K562 (cell line): ENCODE data around the gene FARP1. TPM values are rescaled to one million over a fixed set of nuclear protein-coding genes. Genes with fewer than 3 reads are reported as not detected.

Experiments used
- ATAC-seq: fragments of 200-7000 bp; cut with Tn5 transposase; 3 replicates; pipeline ENCODE4 v1.9.1; 2020; ENCODE audit warnings: moderate library complexity
- BruUV-seq: library from RNA; stranded (reverse); fragments of 400-500 nt; replicated peaks from 2 replicates; lab custom pipeline; 2021; lab: Mats Ljungman, UMichigan
- CTCF ChIA-PET: fragments of 300-600 bp; formaldehyde crosslinking; extraction: SDS; loops from one replicate; lab custom pipeline; 2021; ENCODE audit warnings: low intra/inter-chr PET ratio; lab: Yijun Ruan, JAX
- POLR2A ChIA-PET: fragments of 300-600, 350-650 bp; sonication (Branson Sonifier 250); formaldehyde crosslinking; extraction: SDS; loops from one replicate; lab custom pipeline; 2021; ENCODE audit warnings: antibody characterized with exemption, inconsistent platforms; lab: Yijun Ruan, JAX
- DNase-seq, 4 experiments: peaks; one replicate each; pipeline versions ENCODE4 v3.0.0 to v3.0.0-alpha.2; 2011 to 2018; ENCODE audit warnings: low spot score in 3 of 4, mixed read lengths in 3 of 4; ENCODE audit errors: extremely low read depth in 1 of 4
- FAIRE-seq: peaks from 2 replicates; lab custom pipeline; 2011; peaks lifted over from hg19 to GRCh38; lab: Jason Lieb, UNC
- H2AFZ ChIP-seq: 2 replicates; pipeline ENCODE4 v1.6.0; 2011; ENCODE audit warnings: low read depth, low read length, control low read depth, inconsistent platforms
- H3K27ac ChIP-seq: fragments of 200-600 bp; 3 replicates; pipeline ENCODE4 v1.8.0; 2011; ENCODE audit warnings: low read depth, mild to moderate bottlenecking, control low read depth, inconsistent platforms, low read length, moderate library complexity, mixed read lengths; ENCODE audit errors: extremely low read depth
- H3K27me3 ChIP-seq, 2 experiments: fragments of 300-600 bp in 1 of 2; 2 replicates in 1 of 2; 3 replicates in 1 of 2; pipeline versions ENCODE4 v1.6.0 to v1.8.0; 2011; ENCODE audit warnings: inconsistent platforms in 2 of 2, low read length in 2 of 2, mild to moderate bottlenecking in 1 of 2, mixed read lengths in 1 of 2, moderate library complexity in 1 of 2; ENCODE audit not compliant: control insufficient read depth in 2 of 2, insufficient read depth in 2 of 2
- H3K36me3 ChIP-seq: fragments of 300-600 bp; 3 replicates; pipeline ENCODE4 v1.8.0; 2011; ENCODE audit warnings: mild to moderate bottlenecking, low read length, inconsistent platforms; ENCODE audit not compliant: control insufficient read depth, insufficient read depth
- H3K4me1 ChIP-seq, 2 experiments: fragments of 200-600 bp in 1 of 2; replicated peaks in 1 of 2; 2 replicates in 1 of 2; 3 replicates in 1 of 2; pipeline versions ENCODE4 v1.5.1 to v1.8.0; 2011; ENCODE audit warnings: inconsistent platforms in 2 of 2, low read length in 2 of 2, mild to moderate bottlenecking in 1 of 2, mixed read lengths in 1 of 2, moderate library complexity in 1 of 2; ENCODE audit not compliant: control insufficient read depth in 2 of 2, insufficient read depth in 2 of 2
- H3K4me2 ChIP-seq: 2 replicates; pipeline ENCODE4 v1.6.1; 2011; ENCODE audit warnings: low read length, control low read depth, inconsistent platforms, mixed read lengths; ENCODE audit not compliant: insufficient read depth
- H3K4me3 ChIP-seq: fragments of 200-600 bp; sonication (generic), shearing (Covaris generic); 2 replicates; pipeline ENCODE4 v1.5.1; 2016; ENCODE audit warnings: control low read depth, inconsistent platforms
- H3K79me2 ChIP-seq: fragments of 200-600 bp; 3 replicates; pipeline ENCODE4 v1.8.0; 2011; ENCODE audit warnings: low read length, inconsistent platforms; ENCODE audit not compliant: control insufficient read depth, insufficient read depth
- H3K9ac ChIP-seq, 2 experiments: 2 replicates each; pipeline versions ENCODE4 v1.6.0 to v1.6.1; 2011; ENCODE audit warnings: low read depth in 2 of 2, low read length in 2 of 2, control low read depth in 1 of 2, inconsistent platforms in 1 of 2, mild to moderate bottlenecking in 1 of 2, mixed read lengths in 1 of 2; ENCODE audit not compliant: insufficient read depth in 1 of 2
- H3K9me1 ChIP-seq: one replicate; pipeline ENCODE4 v1.6.0; 2011; ENCODE audit warnings: inconsistent platforms, mild to moderate bottlenecking, low read length, moderate library complexity; ENCODE audit not compliant: control insufficient read depth, insufficient read depth
- H3K9me3 ChIP-seq: replicated peaks from 2 replicates; pipeline ENCODE4 v1.5.1; 2011; ENCODE audit warnings: low read depth, low read length, inconsistent platforms; ENCODE audit not compliant: control insufficient read depth, insufficient read depth
- H4K20me1 ChIP-seq: replicated peaks from 2 replicates; pipeline ENCODE4 v1.6.1; 2011; ENCODE audit warnings: low read length, inconsistent platforms, mixed read lengths; ENCODE audit not compliant: control insufficient read depth, insufficient read depth
- BCOR ChIP-seq: fragments of 450-650 bp; IDR thresholded peaks from 2 replicates; pipeline ENCODE4 v1.6.1; 2016
- CHCHD3 ChIP-seq: fragments of 250-450 bp; sonication (Bioruptor Pico); IDR thresholded peaks from 2 replicates; pipeline ENCODE4 v2.1.2; 2022; ENCODE audit warnings: mild to moderate bottlenecking
- ETV5 ChIP-seq: sonication (generic); formaldehyde crosslinking; IDR thresholded peaks from 2 replicates; pipeline ENCODE4 v1.4.0; 2020; ENCODE audit warnings: low read depth, mild to moderate bottlenecking, missing genetic modification reagents
- GTF2E2 ChIP-seq: fragments of 200-800 bp; sonication (Bioruptor generic); IDR thresholded peaks from 2 replicates; pipeline ENCODE4 v1.6.1; 2016; ENCODE audit warnings: missing genetic modification characterization, missing compliant biosample characterization
- KDM1A ChIP-seq, 2 experiments: fragments of 450-650 bp; IDR thresholded peaks; 2 replicates each; pipeline ENCODE4 v1.6.1; 2016; ENCODE audit warnings: mild to moderate bottlenecking in 2 of 2
- NCOA4 ChIP-seq: fragments of 450-650 bp; IDR thresholded peaks from 2 replicates; pipeline ENCODE4 v1.6.1; 2018; ENCODE audit warnings: mild to moderate bottlenecking; ENCODE audit not compliant: partially characterized antibody
- POLR2AphosphoS5 ChIP-seq: IDR thresholded peaks from 2 replicates; pipeline ENCODE4 v1.6.1; 2011; ENCODE audit warnings: mild to moderate bottlenecking, low read depth, low read length, moderate library complexity; ENCODE audit not compliant: control insufficient read depth, insufficient read depth
- PRPF4 ChIP-seq: fragments of 200-400 bp; formaldehyde crosslinking; IDR thresholded peaks from one replicate; pipeline ENCODE4 v1.6.1; 2017; ENCODE audit warnings: low read length, low read depth, mild to moderate bottlenecking; ENCODE audit not compliant: insufficient read depth, poor library complexity, severe bottlenecking
- SIN3B ChIP-seq: fragments of 450-650 bp; IDR thresholded peaks from 2 replicates; pipeline ENCODE4 v1.6.1; 2017; ENCODE audit warnings: low read depth, mild to moderate bottlenecking, moderate library complexity
- TAF1 ChIP-seq: IDR thresholded peaks from 2 replicates; pipeline ENCODE4 v1.6.1; 2011; ENCODE audit warnings: mild to moderate bottlenecking, low read length, moderate library complexity; ENCODE audit not compliant: insufficient read depth, control insufficient read depth, severe bottlenecking; ENCODE audit errors: extremely low read depth
- WHSC1 ChIP-seq: IDR thresholded peaks from one replicate; pipeline ENCODE4 v1.6.1; 2012; ENCODE audit warnings: low read length, control low read depth, inconsistent platforms
- ZBTB34 ChIP-seq: fragments of 250-450 bp; sonication (Bioruptor Pico); IDR thresholded peaks from 2 replicates; pipeline ENCODE4 v1.8.0; 2021; ENCODE audit warnings: mild to moderate bottlenecking, moderate library complexity
- ZNF140 ChIP-seq: fragments of 250-450 bp; sonication (Bioruptor Pico); IDR thresholded peaks from 2 replicates; pipeline ENCODE4 v1.8.0; 2021; ENCODE audit warnings: moderate library complexity, mild to moderate bottlenecking, inconsistent platforms
- ZNF165 ChIP-seq: fragments of 250-450 bp; sonication (Bioruptor Pico); IDR thresholded peaks from 2 replicates; pipeline ENCODE4 v1.4.0; 2020; ENCODE audit warnings: borderline replicate concordance
- ZNF445 ChIP-seq: fragments of 250-450 bp; sonication (Bioruptor Pico); IDR thresholded peaks from 2 replicates; pipeline ENCODE4 v1.4.0; 2020; ENCODE audit warnings: low read depth, mild to moderate bottlenecking, moderate library complexity
- ZNF785 ChIP-seq: fragments of 250-450 bp; sonication (Bioruptor Pico); IDR thresholded peaks from 2 replicates; pipeline ENCODE4 v1.4.0; 2020; ENCODE audit warnings: mild to moderate bottlenecking
- WGBS: fragments of 100-300 bp; shearing (Covaris generic); methylation state at CpG from one replicate; pipeline ENCODE4 v1.1.6; 2016; ENCODE audit warnings: low coverage, mixed read lengths; ENCODE audit not compliant: insufficient coverage; ENCODE audit errors: missing lambda C conversion rate; 5-methylcytosine and 5-hydroxymethylcytosine counted together
- in situ Hi-C: fragments of 300-500 bp; cut with MboI; formaldehyde crosslinking; loops from 4 replicates; pipeline ENCODE4 v1.15.0; 2018; ENCODE audit warnings: inconsistent platforms, mixed read lengths
- intact Hi-C: fragments of 100-400 bp; cut with micrococcal nuclease; formaldehyde crosslinking; loops from 2 replicates; pipeline ENCODE4 v1.14.2; 2022
- polyA plus RNA-seq, 8 experiments: library from polyadenylated mRNA; depleted of rRNA in 4 of 8; stranded (reverse) in 5 of 8; unstranded in 3 of 8; fragments of >200 nt; fragmentation: Nextera tagmentation in 2 of 8; fragmentation: Illumina TruSeq in 1 of 8; extraction: Ambion mirVana in 2 of 8; extraction: Trizol in 1 of 8; gene quantifications; 2 replicates each; pipeline versions ENCODE4 v1.2.1 to v1.2.3, GENCODE V29; 2011 to 2014; ENCODE audit warnings: inconsistent platforms in 1 of 8, missing spikeins in 1 of 8
- total RNA-seq, 7 experiments: library from RNA; depleted of rRNA in 6 of 7; stranded (reverse); fragments of >200 nt in 6 of 7; fragmentation: Illumina TruSeq in 2 of 7; extraction: Trizol in 2 of 7; gene quantifications; 2 replicates each; pipeline versions ENCODE4 v1.2.1 to v1.2.3, GENCODE V29; 2011 to 2021; ENCODE audit warnings: low replicate concordance in 1 of 7

FARP1 gene
- total and polyA plus RNA-seq, 9 of the 15 experiments (the other 6 are each of a cell fraction or from before 2014, with no cell fraction given) = 0.03 to 0.29 (median 0.05) TPM; not detected in 3

DNA sequence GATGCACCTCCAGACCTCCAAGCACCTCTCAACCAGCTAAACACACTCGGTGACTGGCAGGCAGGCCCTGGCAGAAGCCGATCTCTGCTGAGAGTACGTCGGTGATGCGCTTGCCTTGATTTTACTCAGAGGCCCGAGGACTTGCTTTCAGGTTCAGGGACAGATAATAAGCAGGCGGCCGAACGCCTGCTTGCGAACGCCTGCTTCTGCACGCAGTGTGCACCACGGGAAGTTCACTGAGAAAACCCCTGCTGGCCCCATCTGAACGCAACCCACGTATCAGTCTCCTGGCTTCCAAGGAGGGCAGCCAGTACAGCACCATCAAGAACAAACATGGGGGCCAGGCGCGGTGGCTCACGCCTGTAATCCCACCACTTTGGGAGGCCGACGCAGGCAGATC lies 326.0 kb downstream of the FARP1 start:
- Histone ChIP-seq H3K27me3 (no peaks in the 10 kb centered on the region), H3K4me2 (no peak overlapping the region), H3K36me3 (peaks cover 67% of the 10 kb centered on the region), H3K79me2 (no peaks in the 10 kb centered on the region), H2AFZ (no peak overlapping the region), H3K4me3 (no peak overlapping the region), H3K9ac (no peak overlapping the region), H4K20me1 (no peaks in the 10 kb centered on the region), H3K9me1 (no peaks in the 10 kb centered on the region), H3K27ac (no peak overlapping the region), H3K4me1 (peaks cover 0 to 5% of the 10 kb centered on the region in 2 experiments; a peak in 2 of 5 replicates), H3K9me3 (no peaks in the 10 kb centered on the region)
- FAIRE-seq (no peak), DNase-seq (no peak), ATAC-seq (no peak)
- POLR2A ChIA-PET = no interaction called here
- 95% methylated on average over 15 of the region's 20 CpGs for WGBS
- in situ Hi-C loops = no loop called here
- CTCF ChIA-PET = no interaction called here
- intact Hi-C loops = no loop called here
- TF ChIP-seq ZNF140 (CRISPR knock-in tag) (no peak), NCOA4 (no peak), POLR2AphosphoS5 (no peak), SIN3B (no peak), CHCHD3 (no peak), ZBTB34 (CRISPR knock-in tag) (no peak), WHSC1 (no peak), GTF2E2 (tag) (no peak), PRPF4 (no peak), TAF1 (no peak), BCOR (no peak), ZNF445 (CRISPR knock-in tag) (no peak), KDM1A (IDR thresholded peaks at IDR 0.05) (no peak), ZNF165 (CRISPR knock-in tag) (no peak), ZNF785 (CRISPR knock-in tag) (no peak), ETV5 (no peak)
- BruUV-seq = no TSS peak
